Activated T-helper 1 cell treated with anti-CD3 and anti-CD28 coated beads, Interleukin-12 subunit alpha, Interleukin-12 subunit beta, Interleukin-2, Interleukin-4 antibody, amounts not matched to agents 30 ng/mL and 10 ng/mL and 1 ng/mL, durations not matched to agents 14 hours and 24 hours and 36 hours (primary cell): ENCODE data around the gene SPOCK1. TPM values are rescaled to one million over a fixed set of nuclear protein-coding genes. Genes with fewer than 3 reads are reported as not detected.

Experiments
- DNase-seq: peaks from one replicate; pipeline ENCODE4 v3.0.0; 2021; ENCODE audit warnings: low spot score
- H3K27ac Mint-ChIP-seq: one replicate; pipeline ENCODE4 v1.8.0; 2021; ENCODE audit warnings: mild to moderate bottlenecking, mixed read lengths
- H3K27me3 Mint-ChIP-seq: one replicate; pipeline ENCODE4 v1.8.0; 2022; ENCODE audit warnings: mild to moderate bottlenecking, moderate library complexity, mixed read lengths; ENCODE audit not compliant: insufficient read depth
- H3K36me3 Mint-ChIP-seq: one replicate; pipeline ENCODE4 v1.8.0; 2021; ENCODE audit warnings: low read depth, mixed read lengths
- H3K4me1 Mint-ChIP-seq: one replicate; pipeline ENCODE4 v1.8.0; 2021; ENCODE audit warnings: low read depth, mixed read lengths
- H3K4me3 Mint-ChIP-seq: one replicate; pipeline ENCODE4 v1.8.0; 2021; ENCODE audit warnings: mild to moderate bottlenecking, moderate library complexity, mixed read lengths
- H3K9me3 Mint-ChIP-seq: one replicate; pipeline ENCODE4 v1.8.0; 2021; ENCODE audit warnings: mixed read lengths
- intact Hi-C: fragments of 100-400 bp; cut with micrococcal nuclease; formaldehyde crosslinking; loops from one replicate; pipeline ENCODE4 v1.15.1; 2024
- total RNA-seq: library from RNA; stranded (reverse); gene quantifications from 2 replicates; pipeline ENCODE4 v1.2.3, GENCODE V29; 2022

Gene SPOCK1
- total RNA-seq, 1 donor from 2014 or later, result not detected

GRCh38 chr5:137356127-137356526, 143.0 kb downstream of the SPOCK1 start:
- Mint-ChIP-seq H3K4me3 (no peak overlapping the region), H3K27ac (no peak overlapping the region), H3K9me3 (no peaks in the 10 kb centered on the region), H3K36me3 (no peaks in the 10 kb centered on the region), H3K4me1 (no peaks in the 10 kb centered on the region), H3K27me3 (no peaks in the 10 kb centered on the region)
- intact Hi-C loops, result no loop called here
- DNase-seq, result no peak

GRCh38 chr5:137355708-137356107, 143.4 kb downstream of the SPOCK1 start:
- no peaks in the 10 kb centered on the region for H3K9me3 Mint-ChIP-seq
- no peak overlapping the region for H3K4me3 Mint-ChIP-seq
- H3K4me1 Mint-ChIP-seq, result no peaks in the 10 kb centered on the region
- H3K27ac Mint-ChIP-seq, result no peak overlapping the region
- H3K36me3 Mint-ChIP-seq, result no peaks in the 10 kb centered on the region
- H3K27me3 Mint-ChIP-seq, result no peaks in the 10 kb centered on the region
- DNase-seq, result no peak
- intact Hi-C loops, result no loop called here

- intact Hi-C loops, result no loop called here
- Mint-ChIP-seq H3K27me3 (peaks cover 2% of the 10 kb centered on the region), H3K9me3 (no peaks in the 10 kb centered on the region), H3K4me3 (no peak overlapping the region), H3K27ac (no peak overlapping the region), H3K36me3 (no peaks in the 10 kb centered on the region), H3K4me1 (no peaks in the 10 kb centered on the region)
- DNase-seq, result no peak
Measured at GRCh38 chr5:137352095-137352494, 147.0 kb downstream of the SPOCK1 start.

- H3K27ac Mint-ChIP-seq, result no peak overlapping the region
- no peak overlapping the region for H3K4me3 Mint-ChIP-seq
- H3K4me1 Mint-ChIP-seq, result no peaks in the 10 kb centered on the region
- H3K27me3 Mint-ChIP-seq, result peaks cover 2% of the 10 kb centered on the region
- no peak for DNase-seq
- intact Hi-C loops, result no loop called here
- no peaks in the 10 kb centered on the region for H3K9me3 Mint-ChIP-seq
- no peaks in the 10 kb centered on the region for H3K36me3 Mint-ChIP-seq
Measured at GRCh38 chr5:137350791-137351190, 148.3 kb downstream of the SPOCK1 start.

GRCh38 chr5:137348759-137349158, 150.4 kb downstream of the SPOCK1 start:
- H3K27me3 Mint-ChIP-seq, result peaks cover 2% of the 10 kb centered on the region
- no peaks in the 10 kb centered on the region for H3K36me3 Mint-ChIP-seq
- intact Hi-C loops, result no loop called here
- DNase-seq, result no peak
- H3K27ac Mint-ChIP-seq, result no peak overlapping the region
- no peak overlapping the region for H3K4me3 Mint-ChIP-seq
- no peaks in the 10 kb centered on the region for H3K9me3 Mint-ChIP-seq
- no peaks in the 10 kb centered on the region for H3K4me1 Mint-ChIP-seq

GRCh38 chr5:137347865-137348264, 151.3 kb downstream of the SPOCK1 start:
- Mint-ChIP-seq H3K27me3 (peaks cover 2% of the 10 kb centered on the region), H3K36me3 (no peaks in the 10 kb centered on the region), H3K9me3 (no peaks in the 10 kb centered on the region), H3K27ac (no peak overlapping the region), H3K4me1 (no peaks in the 10 kb centered on the region), H3K4me3 (no peak overlapping the region)
- intact Hi-C loops, result no loop called here
- DNase-seq, result no peak

- no peak overlapping the region for H3K27ac Mint-ChIP-seq
- no peaks in the 10 kb centered on the region for H3K9me3 Mint-ChIP-seq
- H3K4me1 Mint-ChIP-seq, result no peaks in the 10 kb centered on the region
- no peak for DNase-seq
- H3K27me3 Mint-ChIP-seq, result peaks cover 2% of the 10 kb centered on the region
- no peak overlapping the region for H3K4me3 Mint-ChIP-seq
- no peaks in the 10 kb centered on the region for H3K36me3 Mint-ChIP-seq
- intact Hi-C loops, result no loop called here
Measured at GRCh38 chr5:137346281-137346680, 152.8 kb downstream of the SPOCK1 start.

- no peaks in the 10 kb centered on the region for H3K9me3 Mint-ChIP-seq
Measured at GRCh38 chr5:137345396-137345795, 153.7 kb downstream of the SPOCK1 start.

GRCh38 chr5:137344723-137345322, 154.3 kb downstream of the SPOCK1 start:
- Mint-ChIP-seq H3K4me3 (no peak overlapping the region), H3K27me3 (peaks cover 2% of the 10 kb centered on the region), H3K27ac (no peak overlapping the region), H3K36me3 (no peaks in the 10 kb centered on the region), H3K9me3 (no peaks in the 10 kb centered on the region), H3K4me1 (no peaks in the 10 kb centered on the region)
- intact Hi-C loops, result loop anchor here (1.0 kb wide), 1 partner anchor 154 kb away; the partner anchor contains the start of gene SPOCK1
- no peak for DNase-seq

More at GRCh38 chr5:137345396-137345795, 153.7 kb downstream of the SPOCK1 start:
- intact Hi-C loops, result no loop called here
- H3K27ac Mint-ChIP-seq, result no peak overlapping the region
- H3K4me1 Mint-ChIP-seq, result no peaks in the 10 kb centered on the region
- no peaks in the 10 kb centered on the region for H3K36me3 Mint-ChIP-seq
- H3K27me3 Mint-ChIP-seq, result peaks cover 2% of the 10 kb centered on the region
- no peak for DNase-seq
- H3K4me3 Mint-ChIP-seq, result no peak overlapping the region

GRCh38 chr5:137344021-137344420, 155.1 kb downstream of the SPOCK1 start:
- intact Hi-C loops, result loop anchor here (1.0 kb wide), 1 partner anchor 155 kb away; the partner anchor contains the start of gene SPOCK1
- DNase-seq, result no peak
- Mint-ChIP-seq H3K36me3 (no peaks in the 10 kb centered on the region), H3K9me3 (no peaks in the 10 kb centered on the region), H3K4me3 (no peak overlapping the region), H3K27me3 (no peaks in the 10 kb centered on the region), H3K27ac (no peak overlapping the region), H3K4me1 (no peaks in the 10 kb centered on the region)

- no peaks in the 10 kb centered on the region for H3K27me3 Mint-ChIP-seq
- H3K36me3 Mint-ChIP-seq, result no peaks in the 10 kb centered on the region
- no peaks in the 10 kb centered on the region for H3K4me1 Mint-ChIP-seq
- H3K4me3 Mint-ChIP-seq, result no peak overlapping the region
- intact Hi-C loops, result no loop called here
- no peaks in the 10 kb centered on the region for H3K9me3 Mint-ChIP-seq
- no peak for DNase-seq
- H3K27ac Mint-ChIP-seq, result no peak overlapping the region
Measured at GRCh38 chr5:137342764-137343163, 156.4 kb downstream of the SPOCK1 start.

- Mint-ChIP-seq H3K9me3 (no peaks in the 10 kb centered on the region), H3K27ac (no peak overlapping the region), H3K36me3 (no peaks in the 10 kb centered on the region), H3K4me1 (no peaks in the 10 kb centered on the region), H3K27me3 (no peaks in the 10 kb centered on the region), H3K4me3 (no peak overlapping the region)
- no peak for DNase-seq
- intact Hi-C loops, result no loop called here
Measured at GRCh38 chr5:137341831-137342230, 157.3 kb downstream of the SPOCK1 start.

- intact Hi-C loops, result no loop called here
- Mint-ChIP-seq H3K27ac (no peak overlapping the region), H3K4me1 (no peaks in the 10 kb centered on the region), H3K9me3 (no peaks in the 10 kb centered on the region), H3K36me3 (no peaks in the 10 kb centered on the region), H3K4me3 (no peak overlapping the region), H3K27me3 (no peaks in the 10 kb centered on the region)
- DNase-seq, result no peak
Measured at GRCh38 chr5:137340881-137341280, 158.2 kb downstream of the SPOCK1 start.

GRCh38 chr5:137336565-137337120, 162.5 kb downstream of the SPOCK1 start:
- intact Hi-C loops, result no loop called here
- no peak for DNase-seq
- H3K27ac Mint-ChIP-seq, result no peak overlapping the region
- no peaks in the 10 kb centered on the region for H3K36me3 Mint-ChIP-seq
- no peaks in the 10 kb centered on the region for H3K27me3 Mint-ChIP-seq
- no peaks in the 10 kb centered on the region for H3K4me1 Mint-ChIP-seq
- no peak overlapping the region for H3K4me3 Mint-ChIP-seq
- H3K9me3 Mint-ChIP-seq, result no peaks in the 10 kb centered on the region
